Femur (tissue), 1 donor: ENCODE results near the gene CLEC3B.
"Not testable (repeated sequence)": the region's sequence is repeated elsewhere in the genome, so short reads cannot be mapped to it uniquely, and the experiment has no call there.

ENCODE experiments used
- DNase-seq: peaks from one replicate; pipeline ENCODE4 v3.0.0-alpha.2; 2017

CLEC3B gene

DNA sequence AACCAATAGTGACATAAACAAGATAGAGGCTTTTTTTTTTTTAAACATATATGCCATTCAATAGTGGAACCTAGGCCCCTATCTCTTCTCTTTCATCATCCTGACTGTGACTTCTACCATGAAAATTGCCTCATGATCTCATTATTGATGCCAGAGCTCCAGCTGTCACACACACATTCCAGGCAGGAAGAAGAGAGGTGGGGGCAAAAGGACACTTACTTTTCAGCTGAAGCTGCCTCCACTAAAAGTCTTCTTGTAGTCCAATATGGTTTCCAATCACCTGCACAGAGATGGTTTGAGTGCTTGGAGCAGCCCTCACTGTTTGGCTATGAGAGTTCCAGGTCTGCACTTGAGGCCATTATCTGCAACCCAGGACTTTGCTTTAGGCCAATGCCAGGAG lies 45.0 kb downstream of the CLEC3B start:
- DNase-seq, result no peak

DNA sequence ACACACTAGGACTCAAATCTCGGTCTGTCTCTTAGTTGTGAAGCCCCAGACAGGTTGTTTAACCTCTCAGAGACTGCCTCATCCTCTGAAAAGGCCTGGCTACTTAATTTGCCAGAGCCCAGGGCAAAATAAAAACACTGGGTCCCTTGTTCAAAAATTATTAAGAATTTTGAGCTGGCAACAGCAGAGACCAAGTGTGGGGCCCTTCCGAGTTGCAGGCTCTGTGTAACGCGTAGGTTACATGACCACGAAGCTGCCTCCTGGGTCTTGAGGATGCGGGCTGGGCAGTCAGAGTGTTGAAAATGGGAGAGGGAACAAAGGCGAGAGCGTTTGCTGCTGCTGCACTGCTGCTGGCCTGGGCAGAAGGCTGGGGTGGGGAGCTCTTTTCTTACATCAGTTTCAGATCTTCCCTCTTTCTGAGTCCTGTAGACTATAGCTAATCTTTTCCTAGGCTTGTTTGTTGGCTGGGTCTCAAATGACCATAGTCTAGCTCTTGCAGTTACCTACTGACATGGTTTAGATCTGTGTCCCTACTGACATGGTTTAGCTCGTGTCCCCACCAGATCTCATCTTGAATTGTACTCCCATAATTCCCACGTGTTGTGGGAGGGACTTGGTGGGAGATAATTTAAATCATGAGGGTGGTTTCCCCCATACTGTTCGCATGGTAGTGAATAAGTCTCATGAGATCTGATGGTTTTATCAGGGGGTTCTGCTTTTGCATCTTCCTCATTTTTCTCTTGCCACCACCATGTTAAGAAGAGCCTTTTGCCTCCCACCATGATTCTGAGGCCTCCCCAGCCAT lies 49.9 kb downstream of the CLEC3B start:
- no peak for DNase-seq

DNA sequence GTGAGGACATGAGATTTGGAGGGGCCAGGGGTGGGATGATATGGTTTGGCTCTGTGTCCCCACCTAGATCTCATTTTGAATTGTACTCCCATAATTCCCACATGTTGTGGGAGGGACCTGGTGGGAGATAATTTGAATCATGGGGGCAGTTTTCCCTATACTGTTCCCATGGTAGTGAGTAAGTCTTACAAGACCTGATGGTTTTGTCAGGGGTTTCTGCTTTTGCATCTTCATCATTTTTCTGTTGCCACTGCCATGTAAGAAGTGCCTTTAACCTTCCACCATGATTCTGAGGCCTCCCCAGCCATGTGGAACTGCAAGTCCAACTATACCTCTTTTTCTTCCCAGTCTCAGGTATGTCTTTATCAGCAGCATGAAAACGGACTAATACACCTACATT lies 52.2 kb downstream of the CLEC3B start:
- DNase-seq, result not testable (repeated sequence)

DNA sequence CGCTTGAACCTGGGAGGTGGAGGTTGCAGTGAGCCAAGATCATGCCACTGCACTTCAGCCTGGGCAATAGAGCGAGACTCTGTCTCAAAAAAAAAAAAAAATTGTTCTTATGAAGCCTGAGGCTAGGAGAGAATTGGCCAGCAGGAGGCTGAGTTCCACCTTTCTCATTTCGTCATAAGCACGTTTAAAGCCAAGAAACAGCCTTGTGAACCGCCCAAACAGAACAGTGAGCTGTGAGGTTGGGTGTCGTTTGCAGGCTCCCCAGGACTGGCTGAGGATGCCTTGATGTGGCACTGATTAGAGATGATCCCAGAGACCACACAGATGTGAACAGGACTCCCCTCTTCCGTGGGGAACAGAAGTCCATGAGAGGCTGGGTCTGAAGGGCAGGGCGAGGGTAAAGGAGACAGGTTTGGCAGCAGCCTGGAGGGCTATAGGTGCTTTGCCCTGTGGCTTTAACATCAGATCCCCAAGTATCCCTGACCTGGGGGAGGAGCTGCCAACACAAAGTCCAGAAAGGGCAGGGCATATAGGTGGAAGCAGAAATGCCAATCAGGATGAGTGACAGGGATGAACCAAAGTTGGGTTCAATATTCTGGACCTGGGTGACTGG lies 52.9 kb downstream of the CLEC3B start:
- no peak for DNase-seq

DNA sequence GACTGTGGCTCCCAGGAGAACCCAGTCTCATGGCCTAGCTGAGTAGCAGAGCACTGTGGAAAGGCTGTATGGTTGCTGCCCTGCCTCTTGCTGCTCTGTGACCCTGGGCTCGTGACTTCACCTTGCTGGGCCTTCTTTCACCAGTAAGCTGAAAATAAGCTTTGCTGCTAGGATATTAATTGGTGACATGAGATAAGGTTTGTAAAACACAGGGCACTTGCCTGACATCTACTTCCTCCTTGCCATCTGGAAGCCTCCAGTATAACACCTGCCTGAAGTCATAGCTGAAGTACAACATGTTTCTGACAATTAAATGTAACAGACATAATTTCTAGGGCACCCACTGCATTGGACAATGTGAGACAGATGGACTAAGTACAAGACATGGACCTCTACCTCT lies 53.6 kb downstream of the CLEC3B start:
- DNase-seq, result no peak

DNA sequence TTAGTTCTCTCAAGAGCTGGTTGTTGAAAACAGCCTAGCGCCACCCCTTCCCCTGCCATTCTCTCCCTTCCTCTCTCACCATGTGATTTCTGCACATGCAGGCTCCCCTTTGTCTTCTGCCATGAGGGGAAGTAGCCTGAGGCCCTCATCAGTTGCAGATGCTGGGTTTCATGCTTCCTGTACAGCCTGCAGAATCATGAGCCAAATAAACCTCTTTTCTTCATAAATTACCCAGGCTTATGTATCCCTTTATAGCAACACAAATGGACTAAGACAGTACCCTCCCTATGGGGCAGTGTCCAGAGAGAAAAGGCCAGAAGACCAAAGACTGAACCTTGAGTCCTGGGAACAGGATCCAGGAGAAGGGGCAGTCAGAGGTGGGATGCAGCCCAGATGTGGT lies 54.7 kb downstream of the CLEC3B start:
- DNase-seq, result no peak

DNA sequence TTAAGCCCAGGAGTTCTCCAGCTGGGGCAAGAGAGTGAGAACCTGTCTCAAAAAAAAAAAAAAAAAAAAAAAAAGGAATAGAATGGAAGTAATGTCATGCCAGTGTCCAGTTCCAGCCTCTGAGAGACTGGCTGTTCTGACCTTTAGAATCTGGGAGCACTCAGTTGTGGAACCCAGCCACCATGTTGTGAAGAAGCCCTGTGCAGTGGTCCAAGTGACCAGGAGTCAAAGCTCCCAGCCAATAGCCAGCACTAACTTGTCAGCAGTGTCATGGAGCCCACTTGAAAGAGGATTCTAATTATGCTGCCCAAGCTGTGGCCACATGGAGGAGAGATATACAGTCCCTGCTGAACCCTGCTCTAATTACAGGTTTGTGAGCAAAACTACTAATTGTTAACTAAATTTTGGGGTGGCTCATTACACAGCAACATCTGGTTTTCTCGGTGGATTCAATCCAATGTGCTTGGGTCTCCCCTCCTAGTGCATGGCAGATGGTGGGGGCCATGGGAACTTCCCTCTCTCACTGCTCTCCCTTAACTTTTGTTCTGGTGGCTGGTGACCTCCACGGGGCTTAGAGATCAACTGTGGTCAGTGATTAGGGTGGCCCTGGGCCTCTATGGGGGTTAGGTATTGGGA lies 55.5 kb downstream of the CLEC3B start:
- DNase-seq, result no peak

DNA sequence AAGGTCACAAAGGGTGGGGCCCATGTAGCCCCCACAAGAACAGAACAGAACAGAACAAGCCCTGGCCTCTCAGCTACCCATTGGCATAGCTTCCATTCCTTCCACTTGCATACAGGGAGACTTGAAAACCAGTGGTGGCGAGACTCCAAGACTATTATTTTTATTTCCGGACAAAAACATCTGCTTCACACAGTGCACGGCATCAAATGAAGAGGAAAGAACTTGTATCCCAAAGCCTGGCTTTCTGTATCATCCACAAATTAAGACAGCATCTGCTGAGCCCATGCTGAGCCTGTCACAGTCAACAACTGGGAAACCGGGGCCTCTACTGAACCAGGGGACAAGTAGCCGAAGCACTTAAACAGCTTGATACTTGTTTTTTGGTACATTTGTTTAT lies 56.0 kb downstream of the CLEC3B start:
- no peak for DNase-seq

DNA sequence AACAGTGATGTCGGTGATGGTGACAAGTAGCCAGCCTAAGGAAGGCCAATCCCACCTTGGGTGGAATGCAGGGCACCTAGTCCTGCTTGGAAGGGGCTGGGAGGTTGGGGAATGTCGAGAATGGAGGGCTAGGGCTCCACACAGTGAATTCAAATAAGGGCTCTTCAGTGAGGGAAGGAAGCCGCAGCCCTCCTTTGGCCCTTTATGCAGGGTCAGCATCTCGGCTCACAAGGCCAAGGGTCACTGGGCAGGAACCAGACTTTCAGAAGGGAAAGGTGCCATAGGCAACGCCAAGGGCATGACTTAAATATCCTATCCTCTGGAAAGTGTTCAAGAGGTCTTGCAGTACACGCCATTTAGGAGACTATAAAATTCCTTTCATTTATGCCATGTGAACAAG lies 56.9 kb downstream of the CLEC3B start:
- DNase-seq, result no peak

DNA sequence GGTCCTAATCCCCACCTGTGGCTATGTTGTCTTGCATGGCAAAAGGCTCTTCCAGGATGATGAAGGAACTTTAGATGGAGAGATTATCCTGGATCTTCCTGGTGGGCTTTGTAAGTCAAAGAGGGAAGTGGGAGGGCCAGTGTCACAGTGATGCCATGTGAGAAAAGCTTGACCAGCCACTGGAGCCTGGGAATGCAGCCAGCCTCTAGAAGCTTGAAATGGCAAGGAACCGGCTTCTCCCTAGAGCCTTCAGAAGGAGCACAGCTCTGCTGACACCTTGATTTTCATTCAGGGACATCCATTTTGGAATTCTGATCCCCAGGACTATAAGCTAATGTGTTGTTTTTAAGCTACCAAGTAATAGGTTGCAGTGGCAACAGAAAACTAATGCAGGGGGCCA lies 58.3 kb downstream of the CLEC3B start:
- no peak for DNase-seq

DNA sequence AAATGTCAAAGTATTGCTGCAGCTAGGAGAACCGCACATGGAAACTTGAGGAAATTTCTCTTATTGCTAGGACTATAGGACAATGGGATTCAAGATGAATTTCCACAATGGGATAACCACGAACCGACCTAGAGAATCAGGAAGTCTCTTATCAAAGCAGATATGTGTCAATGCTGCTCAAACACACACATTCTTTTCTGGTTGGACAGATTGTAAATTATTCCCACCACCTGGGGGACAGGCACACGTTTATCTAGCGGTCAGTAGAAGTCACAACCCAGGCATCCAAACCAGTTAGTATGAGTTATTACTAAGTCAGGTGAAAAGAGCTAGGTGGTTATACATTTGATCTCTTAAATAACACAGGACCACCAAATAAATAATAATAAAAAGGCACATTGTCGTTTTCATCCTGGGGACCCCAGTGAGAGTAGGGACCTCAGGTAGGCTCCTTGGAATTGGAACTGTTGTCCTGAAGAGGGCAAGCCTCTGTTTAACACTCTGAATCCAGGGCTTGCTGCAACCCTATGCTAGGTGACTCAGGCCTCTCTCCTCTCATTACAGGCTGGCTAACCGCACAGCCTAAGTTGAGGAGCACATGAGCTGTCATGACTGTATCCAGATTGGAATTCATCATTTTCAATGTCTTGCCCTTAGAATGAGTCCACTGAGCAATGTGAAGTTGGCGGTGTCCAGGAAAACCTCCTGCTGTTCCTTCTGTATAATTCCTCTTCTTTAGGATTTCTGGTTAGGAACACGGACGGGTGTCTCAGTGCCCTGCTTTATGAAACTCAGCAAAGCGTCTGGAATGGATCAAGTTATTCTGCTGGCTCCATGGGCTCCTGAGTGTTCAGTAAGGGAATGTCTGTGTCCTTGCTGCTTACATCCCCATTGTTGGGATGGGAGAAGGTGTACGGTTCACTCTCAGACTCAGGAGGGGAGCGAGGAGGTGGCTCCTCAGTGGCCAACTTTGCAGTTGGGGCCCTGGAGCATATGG lies 59.0 kb downstream of the CLEC3B start:
- no peak for DNase-seq
